Gastrocnemius medialis (tissue), 4 donors: ENCODE data around the gene SLC17A9. TPM values are rescaled to one million over a fixed set of nuclear protein-coding genes. Genes with fewer than 3 reads are reported as not detected.
A peak's percentile ranks its signal among the peaks of the same experiment; 100 is the strongest.

Experiments used
- ATAC-seq, 2 donors: fragments of 150-250 bp; one replicate each; pipeline ENCODE4 v1.9.1; 2016
- DNase-seq, 2 donors: peaks; one replicate each; pipeline ENCODE4 v3.0.0-alpha.2; 2019
- H3K27ac ChIP-seq, 4 donors: fragments of 200-600 bp; sonication (generic); 1 replicate in 1 of 4; 2 replicates in 3 of 4; pipeline ENCODE4 v1.5.1; 2016 to 2018; ENCODE audit warnings: mild to moderate bottlenecking in 2 of 4, moderate library complexity in 1 of 4
- H3K27me3 ChIP-seq, 3 donors: fragments of 200-600 bp; sonication (generic) in 2 of 3; 1 replicate in 1 of 3; 2 replicates in 2 of 3; pipeline versions ENCODE4 v1.5.1 to v1.6.0; 2016 to 2019; ENCODE audit warnings: mild to moderate bottlenecking in 1 of 3, moderate library complexity in 1 of 3
- H3K36me3 ChIP-seq, 2 donors: fragments of 200-600 bp; sonication (generic) in 1 of 2; one replicate each; pipeline ENCODE4 v1.5.1; 2017 to 2018
- H3K4me1 ChIP-seq, 2 donors: fragments of 200-600 bp; sonication (generic) in 1 of 2; one replicate each; pipeline ENCODE4 v1.5.1; 2016 to 2017; ENCODE audit warnings: mild to moderate bottlenecking in 2 of 2
- H3K4me3 ChIP-seq, 4 donors: fragments of 200-600 bp; sonication (generic) in 3 of 4; 1 replicate in 1 of 4; 2 replicates in 3 of 4; pipeline ENCODE4 v1.5.1; 2016 to 2019; ENCODE audit warnings: mild to moderate bottlenecking in 2 of 4
- H3K9me3 ChIP-seq, 3 donors: fragments of 200-600 bp; sonication (generic) in 2 of 3; 1 replicate in 1 of 3; 2 replicates in 2 of 3; pipeline ENCODE4 v1.5.1; 2016 to 2019
- CTCF ChIP-seq, 5 experiments: fragments of 450-650 bp in 3 of 5; fragments of 200-600 bp in 2 of 5; sonication (generic) in 2 of 5; IDR thresholded peaks in 4 of 5; conservative IDR thresholded peaks in 1 of 5; 1 replicate in 4 of 5; 2 replicates in 1 of 5; pipeline ENCODE4 v1.5.1; 2016 to 2019; ENCODE audit warnings: antibody characterized with exemption in 5 of 5, mild to moderate bottlenecking in 3 of 5, moderate library complexity in 3 of 5
- POLR2A ChIP-seq, 2 donors: fragments of 450-650 bp; IDR thresholded peaks; one replicate each; pipeline ENCODE4 v1.6.1; 2017; ENCODE audit warnings: antibody characterized with exemption in 2 of 2, mild to moderate bottlenecking in 2 of 2, moderate library complexity in 2 of 2
- in situ Hi-C, 4 donors: fragments of 200-750 bp; cut with MboI; loops; one replicate each; pipeline versions ENCODE4 v1.15.0 to v1.8.0; 2017; ENCODE audit warnings: low sequenced_read_pairs in 4 of 4
- intact Hi-C: fragments of 100-400 bp; cut with DNase I; formaldehyde crosslinking; loops from one replicate; pipeline ENCODE4 v1.15.1; 2023; ENCODE audit warnings: low total_unique reads
- total RNA-seq, 4 donors: library from RNA; depleted of rRNA; stranded (reverse); fragments of >200 nt; gene quantifications; one replicate each; pipeline versions ENCODE4 v1.1.0 to v1.2.3, GENCODE V29; 2016

The SLC17A9 gene, protein sequence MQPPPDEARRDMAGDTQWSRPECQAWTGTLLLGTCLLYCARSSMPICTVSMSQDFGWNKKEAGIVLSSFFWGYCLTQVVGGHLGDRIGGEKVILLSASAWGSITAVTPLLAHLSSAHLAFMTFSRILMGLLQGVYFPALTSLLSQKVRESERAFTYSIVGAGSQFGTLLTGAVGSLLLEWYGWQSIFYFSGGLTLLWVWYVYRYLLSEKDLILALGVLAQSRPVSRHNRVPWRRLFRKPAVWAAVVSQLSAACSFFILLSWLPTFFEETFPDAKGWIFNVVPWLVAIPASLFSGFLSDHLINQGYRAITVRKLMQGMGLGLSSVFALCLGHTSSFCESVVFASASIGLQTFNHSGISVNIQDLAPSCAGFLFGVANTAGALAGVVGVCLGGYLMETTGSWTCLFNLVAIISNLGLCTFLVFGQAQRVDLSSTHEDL
- 1 to 10 TPM in 3 of 4 donors, under 1 TPM in 1; 0.55 to 2.4 (median 1.2) TPM for total RNA-seq

GRCh38 chr20:62952373-62952967 lies at the start of gene SLC17A9:
SLC17A9 (plus strand) TSS chr20:62952709; CDS start chr20:62952831, 122 bp downstream.
- in situ Hi-C loops (no loop called here), intact Hi-C loops (no loop called here)
- ATAC-seq (peak in 1 of 2 donors; percentile 22), DNase-seq (peak in 1 of 2 donors; percentile 59)
- TF ChIP-seq POLR2A (IDR thresholded peaks at IDR 0.05) (peak in 1 of 2 donors; percentile 41), CTCF (IDR thresholded peaks at IDR 0.05 in 4 of 5, conservative IDR thresholded peaks at IDR 0.05 in 1 of 5) (peak in 1 of 5 experiments; percentile 10)
- Histone ChIP-seq H3K4me3 (peak within 1 kb of the TSS; percentile 35 to 52 (median 42)), H3K27ac (peak within 1 kb of the TSS; percentile 36 to 69 (median 48)), H3K36me3 (peaks cover 0 to 21% of the 10 kb centered on the region in 2 donors), H3K9me3 (no peaks in the 10 kb centered on the region), H3K27me3 (no peaks in the 10 kb centered on the region), H3K4me1 (peaks cover 5 to 21% of the 10 kb centered on the region in 2 donors)

DNA sequence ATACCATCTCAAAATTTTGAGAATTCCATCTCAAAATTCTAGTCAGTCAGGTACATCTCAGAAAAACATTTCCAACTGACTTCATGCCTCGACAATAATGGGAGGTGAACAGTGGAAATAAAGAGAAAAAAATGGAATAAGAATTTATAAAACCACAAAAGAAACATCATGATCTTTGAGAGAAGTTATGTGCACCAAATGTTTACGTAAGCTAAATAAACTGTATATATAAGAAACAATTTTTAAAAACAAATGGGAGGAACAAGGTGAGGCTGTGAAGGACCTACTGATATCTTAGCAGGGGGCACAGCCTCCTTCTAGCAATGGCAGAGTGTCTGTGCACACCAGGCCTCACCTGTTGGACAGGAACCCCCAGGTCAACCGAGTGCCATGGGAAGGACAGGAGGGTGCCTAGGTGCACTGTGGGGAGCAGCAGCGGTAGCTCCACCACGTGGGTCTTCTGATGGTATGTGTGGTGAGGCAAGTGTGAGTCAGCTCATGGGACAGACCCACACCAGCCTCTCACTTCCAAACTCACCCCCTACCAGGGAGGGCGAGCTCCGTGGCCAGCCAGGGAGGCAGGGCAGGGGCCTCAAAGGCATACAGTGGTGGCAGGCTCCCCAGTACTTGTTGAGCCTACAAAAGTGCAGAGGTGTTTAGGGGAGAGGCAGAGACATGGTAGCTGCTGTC lies 49.4 kb upstream of the SLC17A9 start:
- H3K4me3 ChIP-seq: no peak overlapping the region
- intact Hi-C loops (no loop called here), in situ Hi-C loops (no loop called here)
- H3K4me1 ChIP-seq: peaks cover 11 to 12% of the 10 kb centered on the region in 2 donors
- H3K27me3 ChIP-seq: peaks cover 0 to 3% (median 0%) of the 10 kb centered on the region in 3 donors
- no peak for DNase-seq
- no peak for ATAC-seq
- H3K27ac ChIP-seq: no peak overlapping the region
- H3K36me3 ChIP-seq: peaks cover 5 to 58% of the 10 kb centered on the region in 2 donors
- TF ChIP-seq CTCF (IDR thresholded peaks at IDR 0.05 in 4 of 5, conservative IDR thresholded peaks at IDR 0.05 in 1 of 5) (no peak), POLR2A (IDR thresholded peaks at IDR 0.05) (no peak)
- no peaks in the 10 kb centered on the region for H3K9me3 ChIP-seq

- H3K36me3 ChIP-seq: peaks cover 5 to 83% of the 10 kb centered on the region in 2 donors
- intact Hi-C loops (no loop called here), in situ Hi-C loops (no loop called here)
- H3K27me3 ChIP-seq: no peaks in the 10 kb centered on the region
- DNase-seq (no peak), ATAC-seq (no peak)
- peaks cover under 1 to 8% of the 10 kb centered on the region in 2 donors for H3K4me1 ChIP-seq
- H3K27ac ChIP-seq: no peak overlapping the region
- no peak overlapping the region for H3K4me3 ChIP-seq
- TF ChIP-seq POLR2A (IDR thresholded peaks at IDR 0.05): no peak
- TF ChIP-seq CTCF (IDR thresholded peaks at IDR 0.05 in 4 of 5, conservative IDR thresholded peaks at IDR 0.05 in 1 of 5): no peak
- no peaks in the 10 kb centered on the region for H3K9me3 ChIP-seq
Measured at GRCh38 chr20:62905536-62906117, 46.9 kb upstream of the SLC17A9 start.

- no peaks in the 10 kb centered on the region for H3K27me3 ChIP-seq
- ATAC-seq (peak; percentile 82 to 88), DNase-seq (peak; percentile 65 to 77)
- no peak overlapping the region for H3K4me3 ChIP-seq
- no peak for TF ChIP-seq CTCF (IDR thresholded peaks at IDR 0.05 in 4 of 5, conservative IDR thresholded peaks at IDR 0.05 in 1 of 5)
- no peak for TF ChIP-seq POLR2A (IDR thresholded peaks at IDR 0.05)
- in situ Hi-C loops: no loop called here
- H3K27ac ChIP-seq: peak overlapping the region in 2 of 4 donors; percentile 27 to 44
- peaks cover 0 to 6% of the 10 kb centered on the region in 2 donors for H3K4me1 ChIP-seq
- intact Hi-C loops: no loop called here
- peaks cover 5 to 88% of the 10 kb centered on the region in 2 donors for H3K36me3 ChIP-seq
- H3K9me3 ChIP-seq: no peaks in the 10 kb centered on the region
Measured at GRCh38 chr20:62906209-62906608, 46.3 kb upstream of the SLC17A9 start.
